H1 (cell line): ENCODE measurements around the gene AATK. TPM values are rescaled to one million over a fixed set of nuclear protein-coding genes. Genes with fewer than 3 reads are reported as not detected.

ENCODE experiments used
- CTBP2 ChIP-seq: IDR thresholded peaks from 2 replicates; pipeline ENCODE4 v1.7.0; 2011; ENCODE audit warnings: borderline replicate concordance, mild to moderate bottlenecking, moderate library complexity, mixed read lengths, low read length; ENCODE audit not compliant: insufficient read depth, insufficient read length
- SP4 ChIP-seq: IDR thresholded peaks from 2 replicates; pipeline ENCODE4 v1.6.1; 2012; ENCODE audit warnings: low read length, inconsistent platforms
- USF2 ChIP-seq: IDR thresholded peaks from 2 replicates; pipeline ENCODE4 v1.6.1; 2011; ENCODE audit warnings: low read length, improper control_type of control experiment
- polyA plus RNA-seq, 7 experiments: library from polyadenylated mRNA; depleted of rRNA in 3 of 7; stranded (reverse) in 5 of 7; unstranded in 2 of 7; fragments of >200 nt in 5 of 7; fragments of 200-250 nt in 2 of 7; gene quantifications; 1 replicate in 5 of 7; 2 replicates in 1 of 7; 4 replicates in 1 of 7; pipeline versions ENCODE4 v1.2.1 to v1.2.3, GENCODE V29; 2011 to 2013; ENCODE audit warnings: missing spikeins in 2 of 7, mixed read lengths in 2 of 7
- total RNA-seq: library from RNA; stranded (reverse); fragmentation: NEBNext Ultra II Directional; extraction: Animal tissue kit (Norgen Biotek cat#: 25700); gene quantifications from 2 replicates; pipeline ENCODE4 v1.2.1, GENCODE V29; 2021
- TF ChIP-seq, protein P1 (sequence below): IDR thresholded peaks from 2 replicates; pipeline ENCODE4 v1.6.1; 2012; ENCODE audit warnings: inconsistent platforms

Gene AATK
- total and polyA plus RNA-seq, 2 of the 8 experiments (the other 6 are each of a cell fraction or from before 2014, with no cell fraction given) = 1.7 to 3.5 TPM

- TF ChIP-seq USF2 = no peak
- no peak for TF ChIP-seq CTBP2
- TF ChIP-seq SP4 = no peak
- TF ChIP-seq, protein P1, sequence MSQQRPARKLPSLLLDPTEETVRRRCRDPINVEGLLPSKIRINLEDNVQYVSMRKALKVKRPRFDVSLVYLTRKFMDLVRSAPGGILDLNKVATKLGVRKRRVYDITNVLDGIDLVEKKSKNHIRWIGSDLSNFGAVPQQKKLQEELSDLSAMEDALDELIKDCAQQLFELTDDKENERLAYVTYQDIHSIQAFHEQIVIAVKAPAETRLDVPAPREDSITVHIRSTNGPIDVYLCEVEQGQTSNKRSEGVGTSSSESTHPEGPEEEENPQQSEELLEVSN = no peak
Observed at GRCh38 chr17:81091154-81091553, 74.9 kb downstream of the AATK start (continued).
